Mucosa of descending colon (tissue), 3 donors: ENCODE data around the gene HPN. TPM values are rescaled to one million over a fixed set of nuclear protein-coding genes. Genes with fewer than 3 reads are reported as not detected.
A peak's percentile ranks its signal among the peaks of the same experiment; 100 is the strongest.

Source experiments
- ATAC-seq: fragments of 200-7000 bp; cut with Tn5 transposase; one replicate; pipeline ENCODE4 v1.9.1; 2020; ENCODE audit warnings: mild to moderate bottlenecking, moderate library complexity
- DNase-seq, 3 donors: peaks; one replicate each; pipeline ENCODE4 v3.0.0-alpha.2; 2020
- H3K36me3 ChIP-seq: fragments of 200-600 bp; one replicate; pipeline ENCODE4 v1.8.0; 2021; ENCODE audit warnings: low read depth, mild to moderate bottlenecking
- H3K4me1 ChIP-seq: fragments of 200-600 bp; one replicate; pipeline ENCODE4 v1.8.0; 2021; ENCODE audit warnings: low read depth, mild to moderate bottlenecking
- H3K4me3 ChIP-seq: fragments of 200-600 bp; one replicate; pipeline ENCODE4 v1.8.0; 2021; ENCODE audit warnings: mild to moderate bottlenecking
- H3K9me3 ChIP-seq: fragments of 200-600 bp; one replicate; pipeline ENCODE4 v1.8.0; 2021; ENCODE audit warnings: mild to moderate bottlenecking
- intact Hi-C, 2 donors: fragments of 100-400 bp; cut with DNase I in 1 of 2; cut with micrococcal nuclease in 1 of 2; formaldehyde crosslinking; loops; one replicate each; pipeline versions ENCODE4 v1.11.0 to v1.11.1; 2022; cut with DNase I, micrococcal nuclease
- total RNA-seq, 3 donors: library from RNA; stranded (reverse); fragmentation: NEBNext Ultra II Directional in 2 of 3; extraction: Animal tissue kit (Norgen Biotek cat#: 25700) in 2 of 3; gene quantifications; one replicate each; pipeline versions ENCODE4 v1.2.1 to v1.2.4, GENCODE V29; 2021 to 2023
- TF ChIP-seq, protein P1 (sequence below): fragments of 200-600 bp; IDR thresholded peaks from one replicate; pipeline ENCODE4 v1.8.0; 2022; ENCODE audit warnings: antibody characterized with exemption, mild to moderate bottlenecking
- donor health status: DM: no; HTN: no; CAD: no; lungs with moderate emphysema.
- donor health status: DM: no; HTN: no; CAD: no.
- donor health status: DM: no; HTN: yes; CAD: no.

HPN gene
- total RNA-seq, 3 donors from 2014 or later = 0.54 to 0.94 TPM; not detected in 1

- intact Hi-C loops = no loop called here
- TF ChIP-seq, protein P1, sequence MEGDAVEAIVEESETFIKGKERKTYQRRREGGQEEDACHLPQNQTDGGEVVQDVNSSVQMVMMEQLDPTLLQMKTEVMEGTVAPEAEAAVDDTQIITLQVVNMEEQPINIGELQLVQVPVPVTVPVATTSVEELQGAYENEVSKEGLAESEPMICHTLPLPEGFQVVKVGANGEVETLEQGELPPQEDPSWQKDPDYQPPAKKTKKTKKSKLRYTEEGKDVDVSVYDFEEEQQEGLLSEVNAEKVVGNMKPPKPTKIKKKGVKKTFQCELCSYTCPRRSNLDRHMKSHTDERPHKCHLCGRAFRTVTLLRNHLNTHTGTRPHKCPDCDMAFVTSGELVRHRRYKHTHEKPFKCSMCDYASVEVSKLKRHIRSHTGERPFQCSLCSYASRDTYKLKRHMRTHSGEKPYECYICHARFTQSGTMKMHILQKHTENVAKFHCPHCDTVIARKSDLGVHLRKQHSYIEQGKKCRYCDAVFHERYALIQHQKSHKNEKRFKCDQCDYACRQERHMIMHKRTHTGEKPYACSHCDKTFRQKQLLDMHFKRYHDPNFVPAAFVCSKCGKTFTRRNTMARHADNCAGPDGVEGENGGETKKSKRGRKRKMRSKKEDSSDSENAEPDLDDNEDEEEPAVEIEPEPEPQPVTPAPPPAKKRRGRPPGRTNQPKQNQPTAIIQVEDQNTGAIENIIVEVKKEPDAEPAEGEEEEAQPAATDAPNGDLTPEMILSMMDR = no peak
- peak within 1 kb of the TSS; percentile 6 for H3K4me3 ChIP-seq
- H3K36me3 ChIP-seq = no peaks in the 10 kb centered on the region
- peak in 2 of 3 donors; percentile 44 to 70 for DNase-seq
- no peaks in the 10 kb centered on the region for H3K9me3 ChIP-seq
- ATAC-seq = peak; percentile 82
- peaks cover 3% of the 10 kb centered on the region for H3K4me1 ChIP-seq
Measured at GRCh38 chr19:35030257-35031071, 11.1 kb upstream of the HPN start, which contains the start of gene SCN1B. Gene SCN1B, plus strand, starts transcription at chr19:35030470. Its CDS starts 351 bp downstream, at chr19:35030821.

DNA sequence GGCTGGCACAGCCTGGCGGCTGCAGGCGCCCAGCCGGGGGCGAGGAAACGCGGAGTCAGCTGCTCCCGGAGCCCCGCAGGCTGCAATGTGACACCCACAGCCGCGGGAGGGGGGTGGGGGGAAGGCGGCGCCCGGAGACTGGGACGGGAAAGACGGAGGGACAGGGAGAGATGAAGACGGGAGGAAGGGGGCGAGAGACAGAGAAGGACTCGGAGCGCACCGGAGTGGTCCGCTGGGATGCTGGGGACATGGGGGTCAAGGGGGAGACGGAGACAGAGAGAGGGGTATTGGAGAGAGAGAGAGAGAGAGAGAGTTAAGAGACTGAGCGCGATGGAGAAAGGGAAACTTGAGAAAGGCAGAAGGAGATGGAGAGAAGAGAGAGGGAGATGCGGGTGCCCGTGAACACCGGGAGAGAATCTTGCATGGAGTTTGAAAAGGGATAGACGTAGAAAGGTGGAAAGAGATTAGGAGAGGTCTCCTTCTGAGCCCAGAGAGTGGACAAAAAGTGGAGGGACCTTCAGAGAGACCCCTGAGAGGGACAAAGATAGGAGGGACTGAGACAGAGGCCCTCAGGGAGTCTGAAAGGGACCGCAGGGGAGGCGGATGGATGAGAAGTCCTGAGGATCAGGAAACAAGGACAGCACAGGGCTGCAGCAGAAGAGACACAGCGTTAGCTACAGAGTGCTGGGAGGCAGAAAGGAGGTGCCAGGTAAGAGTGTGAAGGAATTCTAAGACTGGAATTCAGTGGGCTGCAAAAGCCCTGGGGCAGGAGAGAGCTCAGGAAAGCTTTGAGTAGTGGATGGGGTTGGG is 10.2 kb upstream of the HPN start:
- Histone ChIP-seq H3K4me1 (peaks cover 3% of the 10 kb centered on the region), H3K36me3 (no peaks in the 10 kb centered on the region), H3K4me3 (peak overlapping the region; percentile 6), H3K9me3 (no peaks in the 10 kb centered on the region)
- intact Hi-C loops = no loop called here
- TF ChIP-seq, protein P1 = no peak
- ATAC-seq (no peak), DNase-seq (no peak)

- no peak for ATAC-seq
- Histone ChIP-seq H3K9me3 (no peaks in the 10 kb centered on the region), H3K4me1 (peaks cover 3% of the 10 kb centered on the region), H3K36me3 (no peaks in the 10 kb centered on the region), H3K4me3 (no peak overlapping the region)
- TF ChIP-seq, protein P1 = no peak
- DNase-seq = no peak
- intact Hi-C loops = no loop called here
Measured at GRCh38 chr19:35032356-35032865, 9.1 kb upstream of the HPN start.

GRCh38 chr19:35033067-35034004 is 8.2 kb upstream of the HPN start:
- no peaks in the 10 kb centered on the region for H3K9me3 ChIP-seq
- TF ChIP-seq, protein P1 = no peak
- DNase-seq (no peak), ATAC-seq (no peak)
- intact Hi-C loops = no loop called here
- peaks cover 3% of the 10 kb centered on the region for H3K4me1 ChIP-seq
- no peak overlapping the region for H3K4me3 ChIP-seq
- no peaks in the 10 kb centered on the region for H3K36me3 ChIP-seq

- H3K4me1 ChIP-seq = peaks cover 3% of the 10 kb centered on the region
- no peak for DNase-seq
- H3K4me3 ChIP-seq = no peak overlapping the region
- H3K9me3 ChIP-seq = no peaks in the 10 kb centered on the region
- ATAC-seq = peak; percentile 7
- no peaks in the 10 kb centered on the region for H3K36me3 ChIP-seq
- intact Hi-C loops = no loop called here
- TF ChIP-seq, protein P1 = no peak
Measured at GRCh38 chr19:35034005-35034502, 7.5 kb upstream of the HPN start.
